GM19468 (cell line): ENCODE measurements around the gene MIER1.
"Not testable (repeated sequence)": the region's sequence is repeated elsewhere in the genome, so short reads cannot be mapped to it uniquely, and the experiment has no call there.

Experiments used
- ATAC-seq: cut with Tn5 transposase; IDR thresholded peaks from one replicate; pipeline ENCODE4 v1.9.1; 2021; ENCODE audit warnings: mild to moderate bottlenecking, moderate library complexity, moderate number of reproducible peaks; ENCODE audit not compliant: unreplicated experiment; ENCODE audit errors: extremely low read depth

Gene MIER1

DNA sequence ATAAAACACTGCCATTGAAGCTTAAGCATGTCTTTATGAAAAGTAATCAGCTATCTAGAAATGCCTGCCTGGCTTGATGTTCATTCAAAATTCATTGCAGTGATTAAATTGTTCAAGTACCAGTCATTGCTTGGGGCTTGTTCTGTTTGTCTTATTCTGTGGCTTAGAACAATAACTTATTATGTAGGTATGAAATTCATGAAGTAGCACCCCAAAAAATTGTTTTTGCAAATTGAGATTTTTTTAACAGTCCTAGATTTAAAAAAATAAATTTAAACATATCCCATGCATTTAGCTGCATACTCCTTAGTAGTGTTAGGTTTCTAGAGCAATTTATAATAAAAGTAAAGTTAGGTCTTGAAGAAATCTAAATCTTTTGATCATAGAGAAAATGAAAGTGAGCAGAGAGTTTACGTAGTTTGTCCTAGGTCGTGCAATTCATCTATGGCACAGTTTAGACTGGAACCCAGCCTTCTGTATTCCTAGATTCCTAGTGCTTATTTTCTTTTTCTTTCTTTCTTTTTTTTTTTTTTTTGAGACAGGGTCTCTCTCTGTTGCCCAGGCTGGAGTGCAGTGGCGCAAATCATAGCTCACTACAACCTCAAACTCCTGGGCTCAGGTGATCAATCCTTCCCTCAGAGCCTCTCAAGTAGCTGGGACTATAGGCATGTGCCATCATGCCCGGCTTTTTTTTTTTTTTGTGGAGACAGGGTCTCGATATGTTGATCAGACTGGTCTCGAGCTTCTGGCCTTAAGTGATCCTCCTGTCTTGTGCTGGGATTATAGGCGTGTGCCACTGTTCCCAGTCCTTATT is 9.3 kb downstream of the MIER1 start:
- no peak for ATAC-seq

GRCh38 chr1:66937529-66938234 is 12.9 kb downstream of the MIER1 start:
- ATAC-seq: no peak

- no peak for ATAC-seq
Observed at GRCh38 chr1:66938613-66939012, 13.8 kb downstream of the MIER1 start.

DNA sequence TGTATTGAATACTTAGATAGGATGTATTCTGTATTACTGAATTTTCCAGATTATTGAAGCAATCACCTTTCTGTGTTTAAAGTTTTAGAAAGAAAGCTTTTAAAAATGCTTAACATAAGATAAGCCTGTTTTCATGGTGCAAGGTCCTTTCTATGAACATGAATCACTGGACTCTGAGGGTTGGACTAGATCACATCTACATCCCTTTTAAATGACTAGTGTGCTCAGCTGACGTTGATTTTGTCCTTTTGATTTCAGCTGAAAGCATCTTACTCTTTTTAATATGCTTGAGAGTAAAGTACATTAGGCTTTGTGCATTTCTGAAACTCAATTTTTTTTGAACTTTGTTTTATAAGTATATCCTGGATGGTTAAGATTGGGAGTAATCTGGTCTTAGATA is 16.2 kb downstream of the MIER1 start:
- no peak for ATAC-seq

DNA sequence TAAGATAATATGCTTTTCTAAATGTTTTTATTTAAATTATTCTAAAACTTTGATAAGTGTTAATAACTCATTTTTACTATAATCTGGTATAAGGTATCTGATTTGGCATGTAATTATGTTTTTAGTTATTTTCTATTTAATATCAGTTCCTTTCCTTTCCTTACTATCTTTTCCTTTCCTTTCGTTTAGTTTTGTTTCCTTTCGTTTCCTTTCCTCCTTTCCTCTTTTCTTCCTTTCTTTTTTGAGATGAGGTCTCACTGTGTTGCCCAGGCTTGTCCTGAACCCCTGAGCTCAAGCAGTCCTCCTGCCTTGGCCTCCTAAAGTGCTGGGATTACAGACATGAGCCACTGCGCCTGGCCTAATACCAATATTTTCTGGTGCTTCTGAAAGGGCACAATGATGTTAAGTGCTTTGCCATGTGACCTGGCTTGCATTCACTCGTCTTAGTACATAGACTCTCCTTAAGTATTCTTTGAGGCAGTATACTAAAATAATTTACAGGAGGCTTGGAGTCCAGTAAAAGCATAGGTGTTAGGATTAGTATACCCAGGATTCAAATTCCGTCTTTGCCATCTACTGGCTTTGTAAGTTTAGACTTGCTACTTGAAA is 18.7 kb downstream of the MIER1 start:
- ATAC-seq: no peak

GRCh38 chr1:66944330-66945274 is 19.8 kb downstream of the MIER1 start:
- ATAC-seq: no peak

DNA sequence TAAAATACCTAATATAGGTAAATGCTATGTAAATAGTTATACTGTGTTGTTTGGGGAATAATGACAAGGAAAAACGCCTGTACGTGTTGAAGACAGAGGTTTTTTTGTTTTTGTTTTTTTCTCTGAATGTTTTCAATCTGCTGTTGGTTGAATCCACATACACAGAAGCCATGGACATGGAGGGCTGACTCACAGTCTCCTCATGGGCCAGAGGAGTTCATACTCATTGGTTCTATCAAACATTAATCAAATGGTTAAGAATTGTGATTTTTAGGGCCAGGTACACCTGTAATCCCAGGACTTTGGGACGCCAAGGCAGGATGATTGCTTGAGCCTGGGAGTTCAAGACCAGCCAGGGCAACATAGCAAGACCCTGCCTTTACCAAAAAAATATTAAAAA is 20.5 kb downstream of the MIER1 start:
- no peak for ATAC-seq

DNA sequence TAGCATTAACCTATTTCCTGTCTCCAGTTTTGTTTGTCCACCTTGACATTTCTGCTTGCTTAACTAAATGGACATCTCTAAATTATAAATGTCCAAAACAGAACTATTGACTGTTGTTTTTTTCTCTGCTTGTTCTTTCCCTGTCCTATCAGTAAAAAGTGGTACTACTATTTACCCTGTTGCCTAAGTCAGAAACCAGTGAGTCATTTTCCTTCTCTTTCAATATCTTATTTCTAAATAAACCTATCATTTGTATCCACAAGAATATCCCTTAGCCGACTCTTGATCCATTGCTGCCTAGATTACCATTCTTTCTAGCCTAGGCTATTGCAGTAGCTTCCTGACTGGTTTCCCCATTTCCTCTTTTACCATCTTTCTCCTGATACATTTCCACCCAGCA is 22.5 kb downstream of the MIER1 start:
- no peak for ATAC-seq

DNA sequence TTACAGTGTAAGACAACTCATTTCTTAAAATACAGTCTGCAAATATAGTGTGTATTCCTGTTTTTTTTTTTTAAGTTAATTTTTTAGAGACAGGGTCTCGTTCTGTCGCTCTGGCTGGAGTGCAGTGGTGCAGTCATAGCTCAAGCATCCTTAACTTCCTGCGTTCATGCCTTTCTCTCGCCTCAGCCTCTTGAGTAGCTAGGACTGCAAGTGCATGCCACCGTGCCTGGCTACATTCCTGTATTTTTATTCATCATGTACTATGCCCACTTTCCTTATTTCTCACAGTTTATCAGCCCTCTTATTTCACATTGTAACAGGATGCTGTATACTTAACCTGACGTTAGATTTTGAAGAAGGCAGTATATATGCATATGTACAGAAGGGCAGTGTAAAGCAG is 26.7 kb downstream of the MIER1 start:
- no peak for ATAC-seq

GRCh38 chr1:66954208-66954607 is 29.4 kb downstream of the MIER1 start:
- ATAC-seq: peak; percentile 68

- no peak for ATAC-seq
Observed at GRCh38 chr1:66957938-66958337, 33.1 kb downstream of the MIER1 start.

- not testable (repeated sequence) for ATAC-seq
Observed at GRCh38 chr1:66966188-66966873, 41.5 kb downstream of the MIER1 start.

DNA sequence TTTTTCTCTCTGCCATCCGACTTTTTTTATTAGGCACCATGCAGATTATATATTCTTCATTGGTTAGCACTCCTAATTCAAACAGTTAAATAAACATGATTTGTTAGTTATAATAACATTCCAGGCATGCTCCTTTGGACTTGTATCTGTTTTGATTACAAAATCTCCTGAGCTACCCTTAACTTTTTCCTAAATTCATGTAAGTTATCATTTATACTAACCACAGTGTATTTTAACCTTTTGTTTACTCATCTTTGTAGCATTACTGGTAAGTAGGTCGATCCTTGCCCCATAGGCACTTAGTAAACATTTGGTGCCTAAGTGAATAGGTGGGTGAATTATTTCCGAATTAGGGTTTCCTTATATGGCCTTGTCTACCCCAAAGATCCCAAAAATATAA is 43.8 kb downstream of the MIER1 start:
- ATAC-seq: no peak

DNA sequence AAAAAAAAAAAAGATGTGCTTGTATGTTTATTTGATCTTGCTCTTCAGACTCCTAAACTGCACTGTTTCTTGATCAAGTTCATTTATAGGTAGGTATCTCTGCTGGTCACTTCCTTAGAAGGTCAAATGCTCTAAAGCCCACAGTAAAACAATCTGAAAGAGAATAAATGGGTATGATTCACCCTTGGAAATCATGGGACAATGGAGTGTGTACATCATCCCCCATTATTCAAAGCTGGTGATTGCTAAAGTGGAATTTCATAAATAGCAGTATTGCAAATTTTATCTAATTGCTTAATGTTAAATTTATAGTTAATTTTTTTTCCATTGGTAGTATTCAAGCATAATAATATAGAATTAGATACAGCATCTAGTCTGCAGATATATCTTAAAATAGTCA is 53.4 kb downstream of the MIER1 start:
- no peak for ATAC-seq

DNA sequence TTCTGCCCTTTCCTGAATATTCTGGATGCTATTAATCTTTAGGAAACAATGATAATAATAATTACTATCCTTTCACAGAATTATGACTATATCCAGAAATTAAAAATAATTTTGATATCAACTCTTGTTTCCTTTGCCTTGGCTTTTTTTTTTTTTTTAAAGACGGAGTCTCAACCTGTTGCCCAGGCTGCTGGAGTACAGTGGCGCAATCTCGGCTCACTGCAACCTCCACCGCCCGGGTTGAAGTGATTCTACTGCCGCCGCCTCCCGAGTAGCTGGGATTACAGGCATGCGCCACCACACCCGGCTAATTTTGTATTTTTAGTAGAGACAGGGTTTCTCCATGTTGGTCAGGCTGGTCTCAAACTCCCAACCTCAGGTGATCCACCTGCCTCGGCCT is 54.8 kb downstream of the MIER1 start:
- not testable (repeated sequence) for ATAC-seq

DNA sequence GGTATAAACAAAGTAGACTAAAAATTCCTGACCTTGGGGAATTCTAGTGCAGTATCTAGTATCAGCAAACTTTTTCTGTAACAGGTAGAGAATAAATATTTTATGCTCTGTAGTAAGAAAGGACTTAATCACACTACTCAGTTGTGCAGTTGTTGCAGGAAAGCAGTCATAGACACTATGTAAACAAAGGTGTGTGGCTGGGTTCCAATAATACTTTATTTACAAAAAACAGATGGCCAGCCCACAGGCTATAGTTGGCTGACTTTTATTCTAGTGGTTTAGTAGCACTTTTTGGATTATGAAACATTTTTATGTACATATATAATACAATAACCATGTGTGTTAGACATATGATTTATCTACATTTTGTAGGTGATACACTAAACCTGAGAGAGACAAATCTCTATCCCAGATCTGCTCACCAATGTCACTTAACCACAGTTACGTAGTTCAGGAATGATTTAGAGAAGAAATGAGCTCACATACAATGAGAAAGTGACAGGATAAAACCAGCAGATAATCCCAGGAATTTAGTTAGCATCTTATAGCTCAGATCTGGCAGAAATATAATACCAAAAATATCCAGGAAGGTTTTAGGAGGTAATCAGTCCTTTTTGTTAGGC is 56.1 kb downstream of the MIER1 start:
- no peak for ATAC-seq

- ATAC-seq: no peak
Observed at GRCh38 chr1:66981679-66982078, 56.9 kb downstream of the MIER1 start.

GRCh38 chr1:66982561-66983260 is 57.9 kb downstream of the MIER1 start:
- ATAC-seq: peak; percentile 36

DNA sequence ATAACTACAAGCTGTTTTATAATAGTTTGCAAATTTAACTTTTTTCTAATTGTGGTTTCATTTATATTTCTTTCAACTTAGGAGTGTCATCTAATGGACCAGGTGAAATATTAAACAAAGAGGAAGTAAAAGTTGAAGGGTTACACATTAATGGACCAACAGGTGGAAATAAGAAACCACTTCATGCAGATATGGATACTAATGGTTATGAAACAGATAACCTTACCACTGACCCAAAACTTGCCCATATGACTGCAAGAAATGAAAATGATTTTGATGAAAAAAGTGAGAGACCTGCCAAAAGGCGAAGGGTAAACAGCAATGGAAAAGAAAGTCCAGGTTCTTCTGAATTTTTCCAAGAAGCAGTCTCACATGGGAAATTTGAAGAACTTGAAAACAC is 59.7 kb downstream of the MIER1 start:
- peak; percentile 59 for ATAC-seq
